ENCODE data around the gene KCNK4. TPM values are rescaled to one million over a fixed set of nuclear protein-coding genes. Genes with fewer than 3 reads are reported as not detected.

The KCNK4 gene
- total RNA-seq, 1 experiment from 2014 or later: 0.28 TPM

DNA sequence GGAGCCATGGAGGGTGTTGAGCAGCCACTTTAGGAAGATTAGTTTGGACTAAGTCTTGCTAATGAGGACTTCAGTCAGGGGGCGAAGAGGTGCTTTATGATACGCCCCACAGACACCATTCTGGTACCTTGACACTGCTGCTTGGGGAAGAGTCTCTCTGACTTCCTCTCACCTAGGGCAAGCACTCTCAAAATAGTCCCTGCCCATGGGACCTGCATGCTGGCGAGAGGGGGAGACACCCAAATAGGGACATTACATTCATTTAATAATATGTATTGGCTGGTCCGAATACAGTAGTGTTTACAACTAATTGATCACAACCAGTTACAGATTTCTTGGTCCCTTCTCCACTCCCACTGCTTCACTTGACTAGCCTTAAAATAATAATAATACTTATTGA, 4.7 kb downstream of the KCNK4 start:
- no peak overlapping the region for H3K27ac Mint-ChIP-seq
- Histone ChIP-seq H3K4me1 (ENCODE audit: insufficient read depth, low read length) (no peaks in the 10 kb centered on the region), H3K27ac (ENCODE audit: insufficient read length, low read depth, low read length) (no peak overlapping the region), H4K5ac (ENCODE audit: insufficient read length, low read depth, low read length) (no peak overlapping the region), H3K9me3 (ENCODE audit: control insufficient read depth, low read depth, low read length) (no peaks in the 10 kb centered on the region), H4K20me1 (ENCODE audit: control insufficient read depth, insufficient read depth, insufficient read length) (no peaks in the 10 kb centered on the region), H4K8ac (replicated peaks; ENCODE audit: insufficient read length, low read depth, low read length) (no peak overlapping the region), H4K91ac (ENCODE audit: insufficient read length, low read depth, low read length) (no peak overlapping the region), H2BK120ac (ENCODE audit: low read depth, low read length, poor library complexity, severe bottlenecking) (no peak overlapping the region), H3K4ac (ENCODE audit: low read depth, low read length) (no peak overlapping the region), H3K9ac (ENCODE audit: extremely low read depth, insufficient read length, low read length) (no peak overlapping the region), H3K14ac (ENCODE audit: insufficient read depth, low read length) (no peak overlapping the region), H3K56ac (ENCODE audit: insufficient read length, low read depth, low read length) (no peak overlapping the region), H2AK5ac (ENCODE audit: insufficient read length, low read length) (no peak overlapping the region), H3K4me2 (ENCODE audit: insufficient read depth, insufficient read length, low read length) (no peak overlapping the region), H3K18ac (ENCODE audit: insufficient read length, low read depth, low read length) (no peak overlapping the region), H3K23ac (ENCODE audit: insufficient read length, low read depth, low read length) (no peak overlapping the region), H3K23me2 (ENCODE audit: insufficient read length, low read depth, low read length, poor library complexity, severe bottlenecking) (peaks cover 13% of the 10 kb centered on the region), H2AFZ (ENCODE audit: low read length) (no peak overlapping the region), H3K79me2 (ENCODE audit: insufficient read depth, low read length) (no peaks in the 10 kb centered on the region), H3K27me3 (ENCODE audit: insufficient read depth, low read length) (peaks cover 93% of the 10 kb centered on the region), H2BK12ac (ENCODE audit: insufficient read length, low read depth, low read length) (no peak overlapping the region), H3T11ph (ENCODE audit: low read length) (no peak overlapping the region), H2BK15ac (ENCODE audit: low read depth, low read length) (no peak overlapping the region), H2BK20ac (ENCODE audit: low read depth, low read length, poor library complexity, severe bottlenecking) (no peak overlapping the region), H2BK5ac (ENCODE audit: insufficient read length, low read length) (no peak overlapping the region), H3K79me1 (ENCODE audit: insufficient read depth, low read depth, low read length, poor library complexity, severe bottlenecking) (no peaks in the 10 kb centered on the region)
- no peak for DNase-seq
- peaks cover 0 to 3% of the 10 kb centered on the region in 2 experiments; a peak in 3 of 5 replicates for H3K9me3 Mint-ChIP-seq
- no peak overlapping the region for H3K4me3 Mint-ChIP-seq
- H3K36me3 Mint-ChIP-seq (ENCODE audit: insufficient read depth in 1 of 3, low read depth in 3 of 3): peaks cover 0 to under 1% (median 0%) of the 10 kb centered on the region in 3 experiments; a peak in 1 of 7 replicates
- H3K27me3 Mint-ChIP-seq (ENCODE audit: low read depth): peaks cover 93% of the 10 kb centered on the region
- peaks cover 8 to 26% of the 10 kb centered on the region in 2 experiments for H3K4me1 Mint-ChIP-seq
- WGBS (ENCODE audit: extremely low coverage, insufficient read length, low lambda C conversion rate): no CpG with 5 or more reads among the region's 4 CpGs
- TF ChIP-seq, protein P1, sequence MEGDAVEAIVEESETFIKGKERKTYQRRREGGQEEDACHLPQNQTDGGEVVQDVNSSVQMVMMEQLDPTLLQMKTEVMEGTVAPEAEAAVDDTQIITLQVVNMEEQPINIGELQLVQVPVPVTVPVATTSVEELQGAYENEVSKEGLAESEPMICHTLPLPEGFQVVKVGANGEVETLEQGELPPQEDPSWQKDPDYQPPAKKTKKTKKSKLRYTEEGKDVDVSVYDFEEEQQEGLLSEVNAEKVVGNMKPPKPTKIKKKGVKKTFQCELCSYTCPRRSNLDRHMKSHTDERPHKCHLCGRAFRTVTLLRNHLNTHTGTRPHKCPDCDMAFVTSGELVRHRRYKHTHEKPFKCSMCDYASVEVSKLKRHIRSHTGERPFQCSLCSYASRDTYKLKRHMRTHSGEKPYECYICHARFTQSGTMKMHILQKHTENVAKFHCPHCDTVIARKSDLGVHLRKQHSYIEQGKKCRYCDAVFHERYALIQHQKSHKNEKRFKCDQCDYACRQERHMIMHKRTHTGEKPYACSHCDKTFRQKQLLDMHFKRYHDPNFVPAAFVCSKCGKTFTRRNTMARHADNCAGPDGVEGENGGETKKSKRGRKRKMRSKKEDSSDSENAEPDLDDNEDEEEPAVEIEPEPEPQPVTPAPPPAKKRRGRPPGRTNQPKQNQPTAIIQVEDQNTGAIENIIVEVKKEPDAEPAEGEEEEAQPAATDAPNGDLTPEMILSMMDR (conservative IDR thresholded peaks at IDR 0.05): no peak

Measured in H9 (cell line).